WTC11 (cell line): Measurements from ENCODE around the gene SPINK1.

Experiments
- CREB1 ChIP-seq: sonication (generic); formaldehyde crosslinking; IDR thresholded peaks from 2 replicates; pipeline ENCODE4 v1.8.0; 2023; ENCODE audit warnings: mild to moderate bottlenecking, missing genetic modification reagents
- NR2C2 ChIP-seq: sonication (generic); formaldehyde crosslinking; IDR thresholded peaks from 2 replicates; pipeline ENCODE4 v1.8.0; 2022; ENCODE audit warnings: mild to moderate bottlenecking, missing genetic modification reagents
- RORB ChIP-seq: fragments of 250-450 bp; sonication (Bioruptor Pico); IDR thresholded peaks from 2 replicates; pipeline ENCODE4 v1.9.0; 2021; ENCODE audit warnings: mild to moderate bottlenecking
- SP1 ChIP-seq: sonication (generic); formaldehyde crosslinking; conservative IDR thresholded peaks from 2 replicates; pipeline ENCODE4 v1.8.1; 2022; ENCODE audit warnings: missing genetic modification reagents
- TEAD1 ChIP-seq: sonication (generic); formaldehyde crosslinking; IDR thresholded peaks from 2 replicates; pipeline ENCODE4 v1.8.0; 2022; ENCODE audit warnings: mild to moderate bottlenecking, missing genetic modification reagents
- TP53 ChIP-seq: sonication (generic); formaldehyde crosslinking; IDR thresholded peaks from 2 replicates; pipeline ENCODE4 v1.8.1; 2023; ENCODE audit warnings: mild to moderate bottlenecking, missing genetic modification reagents
- ZBTB21 ChIP-seq: sonication (generic); formaldehyde crosslinking; IDR thresholded peaks from 2 replicates; pipeline ENCODE4 v1.8.1; 2023; ENCODE audit warnings: mild to moderate bottlenecking, missing genetic modification reagents, borderline replicate concordance
- ZNF121 ChIP-seq: sonication (generic); formaldehyde crosslinking; IDR thresholded peaks from 2 replicates; pipeline ENCODE4 v1.8.0; 2023; ENCODE audit warnings: missing genetic modification reagents
- ZNF317 ChIP-seq: sonication (generic); formaldehyde crosslinking; IDR thresholded peaks from 2 replicates; pipeline ENCODE4 v1.8.1; 2023; ENCODE audit warnings: low read depth, mild to moderate bottlenecking, moderate library complexity, missing genetic modification reagents, borderline replicate concordance
- TF ChIP-seq, protein P1 (sequence below): sonication (generic); formaldehyde crosslinking; IDR thresholded peaks from 2 replicates; pipeline ENCODE4 v1.8.1; 2023; ENCODE audit warnings: mild to moderate bottlenecking, missing genetic modification reagents, moderate library complexity
- TF ChIP-seq, protein P2 (sequence below): fragments of 200-600 bp; IDR thresholded peaks from 2 replicates; pipeline ENCODE4 v1.8.0; 2022; ENCODE audit warnings: antibody characterized with exemption

DNA sequence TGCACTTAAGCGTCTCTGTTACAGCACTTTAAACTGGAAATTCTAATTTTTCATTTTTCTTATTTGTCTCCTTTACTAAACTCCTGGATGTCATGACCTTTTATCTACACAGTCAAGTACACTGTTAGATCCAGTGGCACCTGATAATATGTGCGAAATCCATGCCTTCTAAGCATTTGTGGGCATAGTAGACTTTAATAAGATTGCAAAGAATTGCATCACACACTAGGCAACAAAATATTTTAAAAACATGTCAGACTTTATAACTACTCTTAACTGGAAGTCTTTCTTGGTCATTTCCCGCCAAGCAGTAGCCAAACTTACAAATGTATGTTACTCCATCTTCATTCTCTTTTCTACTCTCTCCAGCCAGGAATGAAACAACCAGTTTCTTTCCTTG, 5.0 kb upstream of the SPINK1 start:
- TF ChIP-seq RORB (CRISPR knock-in tag) (no peak), ZBTB21 (CRISPR knock-in tag) (no peak), CREB1 (CRISPR knock-in tag) (no peak), ZNF121 (no peak), SP1 (CRISPR knock-in tag) (no peak), NR2C2 (CRISPR knock-in tag) (no peak), ZNF317 (CRISPR knock-in tag) (no peak), TP53 (CRISPR knock-in tag) (no peak), TEAD1 (CRISPR knock-in tag) (no peak)
- TF ChIP-seq, protein P1, sequence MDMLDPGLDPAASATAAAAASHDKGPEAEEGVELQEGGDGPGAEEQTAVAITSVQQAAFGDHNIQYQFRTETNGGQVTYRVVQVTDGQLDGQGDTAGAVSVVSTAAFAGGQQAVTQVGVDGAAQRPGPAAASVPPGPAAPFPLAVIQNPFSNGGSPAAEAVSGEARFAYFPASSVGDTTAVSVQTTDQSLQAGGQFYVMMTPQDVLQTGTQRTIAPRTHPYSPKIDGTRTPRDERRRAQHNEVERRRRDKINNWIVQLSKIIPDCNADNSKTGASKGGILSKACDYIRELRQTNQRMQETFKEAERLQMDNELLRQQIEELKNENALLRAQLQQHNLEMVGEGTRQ (CRISPR knock-in tag): no peak
- TF ChIP-seq, protein P2, sequence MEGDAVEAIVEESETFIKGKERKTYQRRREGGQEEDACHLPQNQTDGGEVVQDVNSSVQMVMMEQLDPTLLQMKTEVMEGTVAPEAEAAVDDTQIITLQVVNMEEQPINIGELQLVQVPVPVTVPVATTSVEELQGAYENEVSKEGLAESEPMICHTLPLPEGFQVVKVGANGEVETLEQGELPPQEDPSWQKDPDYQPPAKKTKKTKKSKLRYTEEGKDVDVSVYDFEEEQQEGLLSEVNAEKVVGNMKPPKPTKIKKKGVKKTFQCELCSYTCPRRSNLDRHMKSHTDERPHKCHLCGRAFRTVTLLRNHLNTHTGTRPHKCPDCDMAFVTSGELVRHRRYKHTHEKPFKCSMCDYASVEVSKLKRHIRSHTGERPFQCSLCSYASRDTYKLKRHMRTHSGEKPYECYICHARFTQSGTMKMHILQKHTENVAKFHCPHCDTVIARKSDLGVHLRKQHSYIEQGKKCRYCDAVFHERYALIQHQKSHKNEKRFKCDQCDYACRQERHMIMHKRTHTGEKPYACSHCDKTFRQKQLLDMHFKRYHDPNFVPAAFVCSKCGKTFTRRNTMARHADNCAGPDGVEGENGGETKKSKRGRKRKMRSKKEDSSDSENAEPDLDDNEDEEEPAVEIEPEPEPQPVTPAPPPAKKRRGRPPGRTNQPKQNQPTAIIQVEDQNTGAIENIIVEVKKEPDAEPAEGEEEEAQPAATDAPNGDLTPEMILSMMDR: no peak
